GM18498 (cell line): Measurements from ENCODE around the gene GRM3.

Source experiments
- ATAC-seq: cut with Tn5 transposase; IDR thresholded peaks from one replicate; pipeline ENCODE4 v1.9.1; 2021; ENCODE audit warnings: mild to moderate bottlenecking, moderate library complexity; ENCODE audit not compliant: unreplicated experiment

Gene GRM3

GRCh38 chr7:86692755-86693154 is 49.0 kb downstream of the GRM3 start:
- no peak for ATAC-seq

DNA sequence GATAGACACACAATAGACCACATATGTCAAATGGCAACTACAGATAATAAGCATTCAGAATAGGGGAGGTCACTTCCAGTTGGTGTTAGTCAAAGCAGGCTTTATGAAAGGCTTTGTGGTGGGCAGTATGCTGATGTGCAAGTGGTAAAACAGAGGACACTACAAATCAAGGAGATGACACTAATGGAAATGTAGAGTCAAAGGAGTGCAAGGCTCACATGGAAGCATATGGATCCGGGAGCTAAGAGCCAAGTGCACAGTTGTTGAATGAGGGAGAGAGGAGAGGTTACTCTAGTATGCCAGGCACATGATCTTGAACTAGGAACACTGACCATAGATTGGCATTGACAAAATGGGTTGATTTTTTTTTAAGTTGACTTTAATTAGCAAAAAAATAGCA is 62.7 kb downstream of the GRM3 start:
- ATAC-seq, result no peak

DNA sequence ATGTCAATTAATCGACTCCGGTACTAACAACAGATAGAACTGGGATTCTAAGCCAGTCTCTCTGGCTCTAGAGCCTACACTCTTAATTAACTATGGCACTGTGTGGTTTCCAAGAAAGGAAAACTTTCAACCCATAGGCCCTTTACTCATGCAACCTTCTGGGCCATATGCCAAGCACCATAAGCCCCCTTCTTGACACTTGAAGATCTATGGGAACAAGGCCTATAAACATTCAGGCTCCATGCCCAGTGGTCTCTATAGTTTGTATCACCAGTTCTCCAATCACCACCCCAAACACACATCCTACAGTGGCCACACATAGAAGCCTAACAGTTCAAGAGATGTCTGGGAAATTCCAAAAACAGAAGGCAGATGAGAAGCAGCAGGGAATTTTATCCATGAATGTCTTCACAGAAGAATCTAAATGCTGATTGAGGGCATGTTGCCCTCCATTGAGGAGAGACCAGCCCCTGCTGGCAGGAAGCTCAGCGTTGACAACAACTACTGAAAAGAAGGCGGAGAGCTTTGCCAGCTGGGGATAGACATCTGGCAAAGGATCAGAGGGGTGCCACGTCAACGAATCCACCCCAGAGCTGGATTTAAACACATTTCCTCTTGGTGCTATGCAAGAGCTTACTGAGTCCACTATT is 64.4 kb downstream of the GRM3 start:
- no peak for ATAC-seq

GRCh38 chr7:86720306-86720705 is 76.6 kb downstream of the GRM3 start:
- no peak for ATAC-seq

GRCh38 chr7:86733783-86734182 is 90.1 kb downstream of the GRM3 start:
- ATAC-seq, result no peak

- no peak for ATAC-seq
Observed at GRCh38 chr7:86745013-86745745, 101.5 kb downstream of the GRM3 start.

- no peak for ATAC-seq
Observed at GRCh38 chr7:86747698-86748097, 104.0 kb downstream of the GRM3 start.

GRCh38 chr7:86748201-86748600 is 104.5 kb downstream of the GRM3 start:
- no peak for ATAC-seq

DNA sequence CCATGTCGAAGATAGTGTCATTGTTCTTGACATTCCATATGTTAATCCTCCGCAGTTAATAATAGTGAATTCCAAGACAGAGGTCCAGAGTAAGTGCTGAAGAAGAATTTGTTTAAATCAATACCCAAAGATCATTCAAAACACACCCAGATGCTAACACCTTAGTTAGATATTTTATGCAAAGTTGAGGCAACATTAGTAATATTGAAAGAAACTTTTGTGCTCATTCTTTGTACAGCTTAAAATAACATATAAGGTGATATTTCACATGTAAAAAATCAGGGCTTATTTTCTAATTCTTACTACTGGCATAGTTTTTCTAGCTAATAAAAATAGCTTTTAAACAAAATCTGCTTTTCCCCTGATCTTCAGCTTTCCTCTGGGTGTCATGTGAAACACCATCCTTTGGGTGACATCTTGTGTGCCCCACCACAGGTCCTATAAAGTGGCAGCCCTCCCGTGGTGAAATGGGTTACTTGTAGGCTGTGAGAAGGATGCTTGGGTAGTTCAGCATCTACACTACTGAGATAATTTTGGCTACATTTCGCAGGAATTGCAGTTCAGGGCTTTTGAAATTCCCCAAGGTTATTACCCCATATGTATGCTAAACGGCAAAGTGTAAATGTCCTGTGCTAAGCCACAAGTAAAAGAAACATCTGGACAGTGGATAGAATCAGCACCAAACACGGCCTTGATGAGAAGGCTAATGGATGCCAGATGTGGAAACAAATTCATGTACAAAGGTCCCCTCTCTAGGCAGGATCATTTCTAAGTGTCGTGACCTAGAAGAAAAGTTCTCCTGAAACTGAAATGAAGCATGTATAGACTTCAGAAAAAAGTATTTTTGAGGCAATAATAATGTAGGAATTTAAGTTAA is 105.4 kb downstream of the GRM3 start:
- ATAC-seq, result peak; percentile 60

GRCh38 chr7:86749741-86750665 is 106.3 kb downstream of the GRM3 start:
- no peak for ATAC-seq

DNA sequence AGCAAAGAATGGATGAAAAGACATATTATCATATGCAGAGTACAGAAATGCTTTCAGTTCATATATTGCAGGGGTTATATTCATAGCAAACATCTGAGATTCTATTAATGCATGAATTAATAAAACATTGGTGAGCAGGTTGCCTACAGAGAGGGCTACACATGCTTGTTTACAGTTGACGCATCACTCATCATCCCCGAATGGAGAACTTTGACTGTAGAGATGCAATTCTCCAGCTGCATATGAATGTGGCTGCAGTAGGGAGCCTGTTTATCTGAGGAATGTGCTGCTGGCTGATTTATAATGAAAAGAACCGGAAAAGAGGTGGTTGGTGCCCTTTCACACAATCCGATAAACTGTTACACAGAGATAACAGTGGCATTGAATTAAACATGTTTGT is 116.5 kb downstream of the GRM3 start:
- ATAC-seq, result no peak

DNA sequence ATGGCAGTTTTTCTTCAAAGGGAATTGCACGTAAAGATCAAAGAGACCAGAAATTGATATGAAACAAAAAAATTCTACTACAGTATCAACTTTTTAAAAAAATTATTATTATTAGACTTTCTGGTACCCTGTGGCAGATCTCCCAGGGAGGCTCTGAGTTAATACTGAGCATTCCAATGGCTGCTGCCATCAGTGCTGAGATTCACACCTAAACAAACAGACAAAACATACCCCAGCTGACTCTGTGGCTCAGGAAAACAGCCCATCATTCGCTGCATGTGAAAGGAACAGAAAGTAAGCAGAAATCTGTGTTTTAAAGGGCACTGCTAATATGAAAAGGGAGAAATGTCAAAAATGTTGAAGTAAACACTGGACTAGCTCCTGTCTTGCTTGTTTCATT is 118.4 kb downstream of the GRM3 start:
- no peak for ATAC-seq

- no peak for ATAC-seq
Observed at GRCh38 chr7:86765931-86766330, 122.2 kb downstream of the GRM3 start.

DNA sequence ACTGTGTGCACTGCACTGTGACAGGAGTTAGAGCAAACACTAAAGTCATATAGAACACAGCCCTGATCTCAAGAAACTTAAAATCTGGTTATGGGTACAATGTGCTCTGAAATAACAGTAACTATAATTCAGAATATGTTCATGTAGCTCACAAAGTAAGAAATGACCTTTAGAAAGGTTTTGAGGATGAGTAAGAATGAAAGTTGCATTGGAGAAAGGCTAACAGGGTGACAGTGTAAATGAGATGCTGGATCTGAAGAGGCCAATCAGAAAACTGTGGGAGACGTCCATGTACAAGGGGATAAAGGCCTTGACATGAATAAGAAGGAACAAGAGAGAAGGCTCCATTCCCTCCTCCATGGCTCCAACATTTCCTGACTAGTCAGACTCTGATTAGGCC is 124.7 kb downstream of the GRM3 start:
- ATAC-seq, result peak; percentile 36

- ATAC-seq, result peak; percentile 83
Observed at GRCh38 chr7:86768967-86769760, 125.5 kb downstream of the GRM3 start.

DNA sequence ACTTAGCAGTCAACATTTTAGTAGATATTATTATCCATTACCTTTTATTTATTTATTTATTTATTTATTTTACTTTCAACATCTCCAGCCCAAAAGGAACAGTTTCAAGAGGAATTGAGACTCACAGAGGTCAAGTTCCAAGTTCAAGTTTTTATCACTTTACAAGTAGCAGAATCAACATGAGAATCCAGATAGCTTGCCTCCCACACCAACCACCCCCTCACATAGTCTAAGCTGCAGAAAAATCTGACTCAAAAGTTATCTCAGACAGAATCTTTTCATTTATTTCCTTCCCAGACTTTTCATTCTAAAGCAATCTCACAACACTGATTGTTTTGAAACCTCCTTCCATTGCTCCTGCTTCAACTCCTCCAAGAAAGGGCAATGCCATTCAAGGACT is 129.6 kb downstream of the GRM3 start:
- no peak for ATAC-seq

DNA sequence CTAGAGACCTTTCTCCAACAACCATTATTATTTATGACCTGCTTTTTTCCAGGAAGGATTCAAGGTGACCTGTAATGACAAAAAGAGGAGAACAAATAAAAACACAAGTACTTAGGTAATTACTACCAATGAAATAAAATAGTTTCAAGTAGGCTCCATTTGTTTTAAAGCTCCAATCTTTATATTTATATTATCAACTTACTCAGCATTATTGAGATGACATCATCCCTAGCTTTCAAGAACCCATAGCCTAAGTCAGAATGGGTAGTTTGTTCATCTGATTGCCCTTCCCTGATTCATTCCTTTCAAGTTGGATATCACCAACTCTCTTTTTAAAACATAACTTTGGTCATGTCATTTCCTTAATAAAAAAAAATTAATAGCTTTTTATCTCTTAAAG is 131.5 kb downstream of the GRM3 start:
- no peak for ATAC-seq

DNA sequence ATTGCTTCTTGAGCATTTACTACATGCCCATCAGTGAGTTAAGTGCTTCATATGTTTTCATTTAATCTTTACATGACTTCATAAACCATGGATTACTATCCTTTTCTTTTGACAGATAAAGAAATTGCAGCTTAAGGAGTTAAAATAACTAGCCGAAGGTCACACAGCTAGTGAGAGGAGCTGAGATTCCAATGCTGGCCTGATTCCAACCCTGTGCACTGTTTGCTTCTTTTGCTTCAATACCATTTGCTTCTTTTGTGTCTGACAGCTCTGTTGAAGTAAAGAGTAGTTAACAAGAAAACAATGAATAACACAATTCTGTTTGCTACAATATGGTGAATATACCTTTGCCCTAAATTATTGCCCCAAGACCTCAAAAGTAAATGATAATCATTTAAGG is 132.4 kb downstream of the GRM3 start:
- ATAC-seq, result no peak

GRCh38 chr7:86778271-86778670 is 134.6 kb downstream of the GRM3 start:
- no peak for ATAC-seq

- ATAC-seq, result no peak
Observed at GRCh38 chr7:86784765-86785164, 141.1 kb downstream of the GRM3 start.
